NCI-H2171 treated with DMSO at 0.1 percent for 48 hours (cell line): ENCODE results near the gene SLC8A3.

Source experiments
- DNase-seq: peaks from one replicate; lab custom pipeline; 2025; lab: John Stamatoyannopoulos, UW

Gene SLC8A3

GRCh38 chr14:70118064-70118463, 70.7 kb downstream of the SLC8A3 start:
- no peak for DNase-seq

- DNase-seq, result no peak
These were observed 72.5 kb downstream of the SLC8A3 start for GRCh38 chr14:70116278-70116677.

- DNase-seq, result no peak
These were observed 74.1 kb downstream of the SLC8A3 start for GRCh38 chr14:70114621-70115156.

GRCh38 chr14:70113211-70113610, 75.5 kb downstream of the SLC8A3 start:
- DNase-seq, result no peak

GRCh38 chr14:70108419-70108818, 80.3 kb downstream of the SLC8A3 start:
- no peak for DNase-seq

- DNase-seq, result no peak
These were observed 81.4 kb downstream of the SLC8A3 start for GRCh38 chr14:70107309-70107708.

GRCh38 chr14:70100071-70100470, 88.7 kb downstream of the SLC8A3 start:
- no peak for DNase-seq

- DNase-seq, result no peak
These were observed 90.4 kb downstream of the SLC8A3 start for GRCh38 chr14:70098250-70098809.

- DNase-seq, result no peak
These were observed 91.0 kb downstream of the SLC8A3 start for GRCh38 chr14:70097576-70098249.

- DNase-seq, result no peak
These were observed 91.9 kb downstream of the SLC8A3 start for GRCh38 chr14:70096866-70097265.

- DNase-seq, result no peak
These were observed 94.1 kb downstream of the SLC8A3 start for GRCh38 chr14:70094631-70095030.

GRCh38 chr14:70094106-70094505, 94.6 kb downstream of the SLC8A3 start:
- DNase-seq, result no peak

- no peak for DNase-seq
These were observed 95.6 kb downstream of the SLC8A3 start for GRCh38 chr14:70093156-70093555.

- no peak for DNase-seq
These were observed 101.4 kb downstream of the SLC8A3 start for GRCh38 chr14:70087380-70087697.

- DNase-seq, result peak; percentile 36
These were observed 101.9 kb downstream of the SLC8A3 start for GRCh38 chr14:70086685-70087379.

- no peak for DNase-seq
These were observed 104.5 kb downstream of the SLC8A3 start for GRCh38 chr14:70084226-70084625.

- no peak for DNase-seq
These were observed 106.4 kb downstream of the SLC8A3 start for GRCh38 chr14:70082394-70082793.

GRCh38 chr14:70080076-70080475, 108.7 kb downstream of the SLC8A3 start:
- DNase-seq, result no peak

GRCh38 chr14:70078329-70078728, 110.4 kb downstream of the SLC8A3 start:
- DNase-seq, result no peak

GRCh38 chr14:70077720-70078119, 111.0 kb downstream of the SLC8A3 start:
- DNase-seq, result no peak

- no peak for DNase-seq
These were observed 111.7 kb downstream of the SLC8A3 start for GRCh38 chr14:70077005-70077404.

- peak; percentile 48 for DNase-seq
These were observed 114.7 kb downstream of the SLC8A3 start for GRCh38 chr14:70073924-70074566.

GRCh38 chr14:70069186-70069585, 119.6 kb downstream of the SLC8A3 start:
- no peak for DNase-seq
